HG02759 (cell line): ENCODE measurements around the gene AGPAT4.
A peak's percentile ranks its signal among the peaks of the same experiment; 100 is the strongest.
"Not testable (repeated sequence)": the region's sequence is repeated elsewhere in the genome, so short reads cannot be mapped to it uniquely, and the experiment has no call there.

Experiments used
- ATAC-seq: cut with Tn5 transposase; IDR thresholded peaks from one replicate; pipeline ENCODE4 v1.9.1; 2021; ENCODE audit warnings: mild to moderate bottlenecking, moderate library complexity; ENCODE audit not compliant: unreplicated experiment

AGPAT4 gene

DNA sequence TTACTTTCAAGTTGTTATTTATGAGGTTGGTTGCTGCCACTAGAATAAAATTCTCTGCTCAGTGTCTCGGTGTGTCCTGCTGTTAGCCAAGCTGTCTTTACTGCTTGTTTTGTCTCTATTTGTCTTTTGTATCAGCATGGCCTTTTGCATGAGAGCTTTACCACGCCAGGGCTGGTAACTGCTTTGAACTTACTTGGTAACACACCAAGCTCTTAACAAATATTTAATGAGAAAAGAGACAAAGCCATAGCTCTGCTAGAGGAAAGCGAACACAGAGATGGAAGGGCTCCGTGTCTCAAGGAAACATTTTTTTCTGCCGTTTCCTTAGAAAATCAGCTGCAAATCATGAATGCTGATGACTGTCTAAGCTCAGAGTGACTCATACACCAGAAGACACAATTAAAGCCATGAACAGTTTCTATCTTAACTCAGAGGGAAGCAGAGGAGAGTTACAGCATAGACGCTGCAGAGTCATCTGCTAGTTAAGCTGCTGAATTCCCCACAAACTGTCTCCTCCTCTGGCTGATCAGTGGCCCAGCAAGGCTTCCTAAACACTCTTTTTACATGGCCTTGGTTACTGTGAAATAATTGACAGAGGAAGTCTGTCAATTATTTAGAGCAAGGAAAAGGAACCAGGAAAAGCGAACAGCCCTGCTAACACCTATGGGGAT, 44.8 kb downstream of the AGPAT4 start:
- ATAC-seq, result peak; percentile 62

- ATAC-seq, result no peak
These were observed 45.8 kb downstream of the AGPAT4 start for GRCh38 chr6:161228096-161228495.

DNA sequence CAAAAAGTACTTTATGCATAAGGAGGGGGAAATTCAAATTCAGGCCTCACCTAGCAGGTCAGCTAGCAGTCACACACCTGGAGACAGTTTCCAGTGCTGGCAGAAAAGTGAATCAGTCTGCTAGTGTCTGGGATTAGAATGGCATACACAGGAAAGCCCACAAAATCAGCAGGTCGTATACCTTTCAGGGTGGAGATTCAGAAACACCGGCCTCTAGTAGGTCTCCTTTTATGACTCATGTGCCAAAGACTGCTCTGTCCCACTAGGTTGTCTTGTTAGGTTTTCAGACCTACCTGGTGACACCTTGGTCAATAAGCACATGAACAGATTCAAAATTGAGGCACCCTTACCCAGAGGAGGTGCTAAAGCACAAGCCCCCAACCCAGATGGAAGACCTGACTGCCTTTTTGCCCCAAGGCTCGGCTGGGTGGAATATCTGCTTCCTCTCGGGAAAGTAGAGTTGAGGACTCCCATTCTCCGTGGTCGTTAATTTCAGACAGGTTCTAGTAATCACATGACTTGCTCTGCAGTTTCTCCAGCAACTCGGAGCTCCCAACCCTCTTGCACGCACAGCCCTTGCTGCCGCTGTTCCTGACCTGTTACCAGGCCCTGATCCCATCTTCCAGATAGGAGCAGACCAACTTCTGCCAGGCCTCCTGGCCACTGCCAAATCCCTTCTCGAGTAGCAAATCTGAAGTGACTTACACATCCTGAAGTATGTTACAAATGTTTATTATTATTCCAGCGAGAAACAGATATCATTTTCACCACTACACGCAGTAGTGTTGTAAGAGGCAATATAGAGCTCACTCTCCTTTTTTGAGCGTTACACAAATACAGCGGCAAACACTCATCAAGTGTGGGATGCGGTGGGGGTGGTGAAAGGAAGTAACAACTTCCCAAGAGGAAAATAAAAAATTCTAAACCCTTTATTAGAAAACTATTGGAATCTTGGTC, 46.6 kb downstream of the AGPAT4 start:
- no peak for ATAC-seq

- peak; percentile 51 for ATAC-seq
These were observed 47.6 kb downstream of the AGPAT4 start for GRCh38 chr6:161226009-161226964.

DNA sequence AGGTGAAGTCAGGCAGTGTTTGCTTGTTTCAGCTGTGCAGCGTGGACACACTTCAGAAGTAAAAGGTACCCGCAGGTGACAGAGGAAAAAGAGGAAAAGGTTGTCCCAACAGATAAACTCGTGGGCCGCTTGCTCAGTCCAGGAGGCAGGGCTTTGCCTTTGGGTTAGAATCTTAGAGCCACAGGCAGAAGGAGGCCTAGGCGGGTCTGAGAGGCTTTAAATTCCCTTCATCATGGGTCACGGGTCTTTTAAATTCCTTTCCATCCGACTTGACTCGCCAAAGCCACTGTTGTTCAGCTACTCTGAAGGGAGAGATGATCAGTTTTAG, 48.2 kb downstream of the AGPAT4 start:
- ATAC-seq, result no peak

DNA sequence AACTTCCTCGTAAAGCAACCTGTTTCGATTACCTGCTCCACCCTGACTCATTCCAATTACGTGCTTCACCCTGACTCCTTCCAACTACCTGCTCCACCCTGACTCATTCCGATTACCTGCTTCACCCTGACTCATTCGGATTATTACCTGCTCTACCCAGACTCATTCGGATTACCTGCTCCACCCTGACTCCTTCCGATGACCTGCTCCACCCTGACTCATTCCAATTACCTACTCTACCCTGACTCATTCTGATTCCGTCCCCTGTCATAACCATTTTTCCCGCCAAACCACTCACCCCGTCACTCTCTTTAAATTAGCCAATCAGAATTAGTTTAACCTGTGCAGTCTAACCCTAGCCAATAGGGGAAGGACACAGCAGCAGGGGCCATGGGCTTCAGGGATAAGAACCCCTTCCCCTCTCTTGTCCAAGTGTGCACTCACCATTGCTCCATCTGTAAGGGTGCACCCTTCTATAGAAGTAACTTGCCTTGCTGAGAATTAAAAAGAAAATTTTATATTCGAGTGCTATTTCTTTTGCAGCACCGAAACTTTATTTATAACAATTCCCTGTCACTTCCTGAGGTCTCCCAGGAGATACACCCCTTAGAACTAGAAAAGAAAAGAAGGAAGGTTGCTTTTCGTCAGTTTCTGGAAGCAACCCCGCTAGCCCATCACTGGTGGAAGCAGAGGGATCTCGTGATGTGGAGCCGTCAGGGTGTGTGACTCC, 48.7 kb downstream of the AGPAT4 start:
- not testable (repeated sequence) for ATAC-seq

DNA sequence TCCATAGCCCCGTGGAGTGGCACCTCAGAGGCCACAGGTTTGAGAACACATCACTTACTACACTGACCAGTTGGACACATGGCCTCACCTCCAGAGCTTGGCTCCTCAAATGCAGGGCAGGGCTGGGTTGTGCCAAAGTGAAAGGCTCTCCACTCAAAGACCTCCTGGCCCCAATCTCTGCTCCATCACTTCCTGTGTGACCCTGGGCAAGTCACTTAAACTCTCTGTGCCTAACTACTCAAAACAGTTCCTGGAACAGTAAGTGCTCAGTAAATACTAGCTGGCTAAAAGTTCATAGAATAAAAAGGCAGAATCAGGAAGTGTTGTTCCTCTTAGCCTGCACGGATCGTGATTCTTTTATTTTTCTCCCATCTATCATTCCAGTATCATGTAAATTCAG, 50.2 kb downstream of the AGPAT4 start:
- ATAC-seq, result no peak

DNA sequence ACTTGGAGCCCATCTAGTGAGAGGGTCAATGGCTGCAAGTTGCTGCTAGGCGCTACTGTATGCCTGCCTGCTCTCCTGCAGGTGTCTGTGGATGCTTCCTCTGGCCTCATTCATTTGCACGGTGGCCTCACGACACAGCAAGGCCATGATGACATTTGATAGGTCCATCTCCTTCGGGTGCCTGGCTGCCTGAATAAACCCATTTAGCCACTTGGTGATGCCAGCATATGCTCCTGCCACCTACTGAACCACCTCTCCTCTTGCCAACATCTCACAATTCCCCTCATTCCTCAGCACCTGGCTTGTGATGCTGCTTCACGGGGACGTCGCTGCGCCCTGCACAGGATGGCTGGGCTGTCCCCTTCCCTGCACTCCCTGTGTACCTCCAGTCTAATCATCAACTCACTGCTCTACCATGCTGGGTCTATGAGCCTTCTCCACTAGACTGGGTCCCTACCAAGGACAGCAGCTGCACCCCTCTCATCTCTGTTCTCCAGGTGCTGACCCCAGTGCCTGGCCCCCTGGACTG, 51.1 kb downstream of the AGPAT4 start:
- no peak for ATAC-seq

DNA sequence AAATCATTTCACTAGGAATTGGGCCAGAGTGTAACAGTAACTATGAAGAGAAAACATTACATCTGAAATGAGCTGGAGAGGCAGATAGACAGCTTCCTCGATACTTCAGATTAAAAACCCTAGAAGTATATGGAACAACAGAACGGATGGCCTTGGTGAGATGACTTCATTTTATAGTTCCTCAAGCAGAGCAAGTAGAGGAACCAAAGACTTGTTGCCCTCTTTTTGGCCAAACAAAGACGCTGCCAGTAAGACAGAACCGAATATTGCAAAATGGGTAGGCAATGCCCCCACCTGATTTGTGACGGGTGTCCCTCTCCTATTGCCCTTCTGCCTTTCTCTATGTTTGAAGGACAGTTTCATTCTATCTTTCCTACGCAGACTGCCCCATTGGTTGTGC, 53.5 kb downstream of the AGPAT4 start:
- no peak for ATAC-seq

GRCh38 chr6:161219680-161220079, 54.2 kb downstream of the AGPAT4 start:
- no peak for ATAC-seq

DNA sequence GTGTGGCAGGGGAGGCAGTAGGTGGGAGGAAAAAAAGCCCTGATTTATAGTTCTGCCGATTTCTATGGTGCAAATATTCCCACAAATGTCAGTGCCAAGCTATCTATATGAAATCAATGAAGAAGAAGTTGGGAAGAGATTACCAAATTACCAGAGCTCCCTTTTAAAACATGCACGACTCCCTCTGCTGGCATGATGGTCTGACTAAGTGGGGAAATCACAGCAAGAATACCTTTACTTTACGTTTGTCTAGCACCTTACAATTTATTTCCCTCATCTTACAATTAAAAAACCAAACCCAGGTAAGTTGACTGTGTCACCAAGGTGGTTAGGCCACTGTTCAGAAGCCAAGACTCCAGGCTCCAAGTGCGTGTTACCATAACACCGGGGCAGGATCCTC, 55.6 kb downstream of the AGPAT4 start:
- no peak for ATAC-seq

GRCh38 chr6:161217628-161218027, 56.2 kb downstream of the AGPAT4 start:
- no peak for ATAC-seq

DNA sequence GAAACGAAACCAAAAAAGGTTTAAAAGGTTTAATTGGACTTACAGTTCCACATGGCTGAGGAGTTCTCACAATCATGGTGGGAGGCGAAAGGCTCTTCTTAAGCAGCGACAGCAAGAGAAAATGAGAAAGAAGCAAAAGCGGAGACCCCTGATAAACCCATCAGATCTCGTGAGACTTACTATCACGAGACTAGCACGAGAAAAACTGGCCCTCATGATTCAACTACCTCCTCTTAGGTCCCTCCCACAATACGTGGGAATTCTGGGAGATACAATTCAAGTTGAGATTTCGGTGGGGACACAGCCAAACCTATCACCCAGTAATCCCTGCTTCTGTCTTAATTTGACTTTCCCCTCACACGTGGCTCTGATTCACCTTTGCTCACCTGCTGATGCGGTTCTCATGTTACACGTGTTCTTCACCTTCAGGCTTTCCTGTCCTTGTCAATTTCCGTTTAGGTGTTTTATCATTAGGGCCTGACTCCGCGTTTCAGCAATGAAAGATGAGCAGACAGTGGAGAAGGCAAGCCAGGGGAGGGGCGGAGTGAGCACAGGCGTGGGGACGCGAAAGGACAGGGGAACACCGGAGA, 57.1 kb downstream of the AGPAT4 start:
- ATAC-seq, result no peak

DNA sequence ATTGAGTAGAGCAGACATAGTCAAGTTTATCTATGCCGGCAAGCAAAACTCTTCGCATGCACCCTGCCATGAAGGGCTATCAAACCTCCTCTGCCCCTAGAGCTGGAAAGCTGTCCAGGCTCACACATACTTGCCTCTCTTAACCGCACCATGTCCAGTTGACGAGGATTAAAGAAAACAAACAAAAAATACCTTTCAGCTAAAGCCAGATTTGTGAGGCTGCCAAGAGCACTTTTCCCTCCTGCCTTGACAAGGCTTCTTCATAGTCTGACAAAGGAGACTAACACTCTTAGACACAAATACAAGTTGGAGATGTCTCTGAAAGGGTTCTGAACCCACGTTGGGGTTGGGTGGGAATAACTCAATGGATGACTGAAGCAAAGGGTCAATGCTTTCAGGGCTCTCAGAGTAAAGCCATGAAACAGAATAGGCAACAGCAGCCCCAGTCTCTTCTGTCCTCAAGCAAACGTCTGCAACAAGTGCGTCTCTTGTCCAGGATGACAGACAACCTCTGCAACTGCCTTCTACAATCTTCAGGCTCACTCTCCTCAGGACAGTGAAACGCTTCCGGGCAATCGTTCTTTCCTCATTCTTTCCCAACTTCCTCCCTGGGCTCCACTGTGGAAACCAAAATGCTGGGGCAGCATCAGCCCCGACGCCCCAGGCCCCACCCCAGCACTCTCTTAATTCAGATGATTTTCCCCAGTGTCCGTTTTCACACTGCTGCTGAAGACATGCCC, 57.8 kb downstream of the AGPAT4 start:
- no peak for ATAC-seq

- ATAC-seq, result no peak
These were observed 58.7 kb downstream of the AGPAT4 start for GRCh38 chr6:161215193-161215592.

GRCh38 chr6:161214722-161215121, 59.1 kb downstream of the AGPAT4 start:
- no peak for ATAC-seq

DNA sequence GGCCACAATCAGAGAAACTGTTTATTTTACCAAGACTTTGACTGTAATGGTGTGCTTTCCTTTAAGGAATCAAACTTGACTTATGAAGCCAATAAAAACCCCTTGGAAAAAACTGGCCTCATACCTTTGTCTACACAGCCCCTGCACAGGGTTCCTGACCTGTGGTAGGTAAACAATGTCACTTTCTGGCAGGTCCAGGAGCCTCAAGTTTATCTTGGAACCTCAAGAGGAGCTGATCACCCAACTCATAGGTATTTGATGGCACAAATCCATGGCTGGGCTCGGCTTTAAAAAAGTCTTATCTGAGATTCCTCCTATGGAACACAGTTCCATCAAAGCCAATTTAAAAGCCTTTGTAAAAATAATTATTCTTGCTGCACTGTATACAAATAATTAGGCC, 61.0 kb downstream of the AGPAT4 start:
- no peak for ATAC-seq

GRCh38 chr6:161211380-161212035, 62.4 kb downstream of the AGPAT4 start:
- ATAC-seq, result no peak

- no peak for ATAC-seq
These were observed 63.0 kb downstream of the AGPAT4 start for GRCh38 chr6:161210857-161211256.
